HG03103 (cell line): ENCODE measurements around the gene CA5B.
"Not testable (repeated sequence)": the region's sequence is repeated elsewhere in the genome, so short reads cannot be mapped to it uniquely, and the experiment has no call there.

Experiments
- ATAC-seq: cut with Tn5 transposase; IDR thresholded peaks from one replicate; pipeline ENCODE4 v1.9.1; 2021; ENCODE audit warnings: low read depth; ENCODE audit not compliant: unreplicated experiment

CA5B gene, protein sequence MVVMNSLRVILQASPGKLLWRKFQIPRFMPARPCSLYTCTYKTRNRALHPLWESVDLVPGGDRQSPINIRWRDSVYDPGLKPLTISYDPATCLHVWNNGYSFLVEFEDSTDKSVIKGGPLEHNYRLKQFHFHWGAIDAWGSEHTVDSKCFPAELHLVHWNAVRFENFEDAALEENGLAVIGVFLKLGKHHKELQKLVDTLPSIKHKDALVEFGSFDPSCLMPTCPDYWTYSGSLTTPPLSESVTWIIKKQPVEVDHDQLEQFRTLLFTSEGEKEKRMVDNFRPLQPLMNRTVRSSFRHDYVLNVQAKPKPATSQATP

DNA sequence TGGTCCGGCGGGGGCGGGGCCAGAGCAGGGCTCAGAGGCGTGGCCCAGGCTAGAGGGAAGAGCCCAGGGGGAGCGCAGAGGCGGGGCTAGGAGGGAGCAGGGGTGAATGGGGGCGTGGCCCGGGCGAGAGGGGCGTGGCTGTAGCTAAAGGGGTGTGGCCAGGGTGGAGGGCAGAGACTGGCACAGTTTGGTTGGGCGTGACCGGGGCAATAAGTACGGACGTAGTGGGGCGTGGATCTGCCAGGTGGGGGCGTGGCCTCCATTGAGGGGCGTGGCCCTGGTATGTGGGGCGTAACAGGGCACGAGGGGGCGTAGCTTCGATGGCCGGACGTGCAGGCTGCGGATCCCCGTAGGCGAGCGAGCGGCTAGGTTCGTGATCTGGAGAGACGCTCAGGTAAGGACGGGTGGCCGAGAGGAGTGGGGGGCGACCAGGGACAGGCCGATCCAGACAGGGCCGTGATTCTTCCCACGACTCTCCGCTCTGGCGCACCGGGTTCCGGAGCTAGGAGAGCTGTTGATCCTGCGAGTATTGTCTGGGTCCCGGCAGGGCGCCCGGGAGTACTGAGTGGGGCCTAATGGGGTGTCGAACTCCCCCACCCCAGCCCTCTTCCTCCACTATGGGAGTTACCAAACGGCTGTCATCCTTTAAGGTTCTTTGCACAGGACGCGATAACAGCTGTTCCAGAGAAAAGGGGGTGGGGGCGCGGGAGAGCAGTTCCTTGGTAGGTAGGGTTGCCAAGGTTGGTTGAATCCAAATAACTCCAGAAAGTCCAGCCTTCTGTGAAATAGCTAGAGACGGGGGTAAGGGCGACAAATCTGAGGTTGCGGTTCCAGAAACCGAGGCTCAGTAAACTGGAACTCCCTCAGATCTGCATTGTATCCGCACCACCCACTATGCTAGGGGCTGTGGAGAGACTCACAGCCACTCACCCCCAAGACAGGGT is at the start of gene CA5B:
TSS of gene CA5B (plus strand) at position 312 of the 944 bp plus-strand sequence. CDS start 11,754 bp downstream, outside the sequence.
- ATAC-seq = peak; percentile 89

- no peak for ATAC-seq
Measured at GRCh38 chrX:15694941-15695451, 43.1 kb upstream of the CA5B start.

GRCh38 chrX:15696516-15696915 is 41.6 kb upstream of the CA5B start:
- ATAC-seq = no peak

DNA sequence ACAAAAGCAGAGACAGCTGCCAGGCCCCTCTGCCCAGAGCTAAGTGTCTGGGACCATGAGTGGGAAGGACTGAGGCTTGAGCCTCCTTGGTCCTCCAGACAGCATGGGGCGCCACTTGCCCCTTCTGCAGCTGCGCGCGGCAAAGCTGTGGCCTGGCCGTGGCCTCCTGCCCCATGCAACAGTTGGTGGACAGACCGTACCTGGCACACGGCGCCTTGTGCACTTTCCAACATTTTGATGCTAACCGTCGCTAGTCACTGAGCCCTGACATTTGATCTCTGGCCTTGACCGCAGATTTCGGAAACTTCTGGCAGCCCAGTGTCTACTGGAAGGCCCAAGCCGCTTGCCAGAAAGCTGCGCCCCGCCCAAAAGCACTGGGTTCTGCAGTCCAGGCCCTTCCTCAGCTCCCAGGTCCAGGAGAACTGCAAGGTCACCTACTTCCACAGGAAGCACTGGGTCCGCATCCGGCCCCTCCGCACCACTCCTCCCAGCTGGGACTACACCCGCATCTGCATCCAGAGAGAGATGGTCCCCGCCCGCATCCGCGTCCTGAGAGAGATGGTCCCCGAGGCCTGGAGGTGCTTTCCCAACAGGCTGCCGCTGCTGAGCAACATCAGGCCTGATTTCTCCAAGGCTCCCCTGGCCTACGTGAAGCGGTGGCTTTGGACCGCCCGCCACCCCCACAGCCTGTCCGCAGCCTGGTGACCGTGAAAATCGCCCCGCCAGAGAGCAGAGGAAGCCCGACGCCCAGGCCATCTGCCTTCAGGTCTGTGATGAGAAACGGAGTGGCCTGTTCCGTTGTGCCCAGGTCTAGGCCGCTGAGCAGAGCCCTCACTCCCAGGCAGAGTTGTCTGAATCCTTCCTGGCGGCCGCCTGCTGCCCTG is 35.3 kb upstream of the CA5B start:
- ATAC-seq = no peak

DNA sequence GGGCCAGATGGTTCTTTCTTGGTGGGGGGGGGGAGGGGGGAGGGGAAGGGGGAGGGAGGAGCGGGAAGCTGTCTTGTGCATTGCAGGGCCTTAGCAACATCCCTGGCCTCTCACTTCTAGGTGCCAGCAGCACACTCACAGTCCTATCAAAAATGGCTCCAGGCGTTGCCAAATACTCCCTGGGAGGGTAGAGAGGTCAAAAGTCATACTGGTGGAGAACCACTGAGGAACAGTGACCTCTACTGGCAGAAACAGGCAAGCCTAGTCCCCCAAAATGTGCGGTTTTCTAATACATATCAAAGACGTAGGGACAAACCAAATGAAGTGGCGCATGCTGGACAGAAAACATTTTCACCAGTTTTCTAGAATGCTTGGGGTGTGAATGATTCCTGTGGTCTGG is 34.3 kb upstream of the CA5B start:
- ATAC-seq = not testable (repeated sequence)

DNA sequence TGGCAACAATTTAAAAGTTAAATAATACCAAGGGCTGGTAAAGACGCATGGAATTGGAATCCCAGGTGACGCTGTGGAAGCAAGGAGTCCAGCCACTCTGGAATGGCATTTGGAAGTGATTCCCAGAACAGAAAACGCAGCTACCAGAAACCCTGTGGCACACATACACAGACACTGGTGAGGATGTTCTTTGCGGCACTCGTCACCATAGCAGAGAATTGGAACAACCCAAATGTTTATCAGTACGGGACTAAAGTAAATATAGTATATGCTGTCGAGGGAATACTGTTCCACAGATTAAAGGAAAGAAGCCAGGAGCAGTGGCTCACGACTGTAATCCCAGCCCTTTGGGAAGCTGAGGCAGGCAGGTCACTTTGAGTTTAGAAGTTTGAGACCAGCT is 33.8 kb upstream of the CA5B start:
- ATAC-seq = not testable (repeated sequence)

DNA sequence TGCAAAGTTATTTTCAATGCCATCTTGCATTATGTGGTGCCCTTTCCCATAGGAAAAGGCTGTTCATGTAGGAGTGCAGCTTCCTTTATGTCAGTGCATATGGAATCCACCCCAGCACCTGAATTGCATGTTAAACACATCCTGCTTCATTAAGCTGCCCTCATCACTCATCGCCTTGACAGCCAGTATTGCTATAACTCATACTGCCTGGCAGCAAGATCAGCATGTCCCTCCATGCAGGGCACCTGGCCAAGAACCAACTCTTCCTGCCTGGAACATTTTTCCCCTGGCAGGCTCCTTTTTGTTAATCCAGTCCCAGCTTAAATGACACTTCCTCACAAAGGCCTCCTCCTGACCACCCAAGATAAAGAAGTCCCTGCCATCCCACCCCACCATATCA is 23.5 kb upstream of the CA5B start:
- ATAC-seq = no peak

GRCh38 chrX:15718283-15718970 is 19.6 kb upstream of the CA5B start:
- ATAC-seq = no peak

GRCh38 chrX:15719324-15719968 is 18.6 kb upstream of the CA5B start:
- no peak for ATAC-seq

DNA sequence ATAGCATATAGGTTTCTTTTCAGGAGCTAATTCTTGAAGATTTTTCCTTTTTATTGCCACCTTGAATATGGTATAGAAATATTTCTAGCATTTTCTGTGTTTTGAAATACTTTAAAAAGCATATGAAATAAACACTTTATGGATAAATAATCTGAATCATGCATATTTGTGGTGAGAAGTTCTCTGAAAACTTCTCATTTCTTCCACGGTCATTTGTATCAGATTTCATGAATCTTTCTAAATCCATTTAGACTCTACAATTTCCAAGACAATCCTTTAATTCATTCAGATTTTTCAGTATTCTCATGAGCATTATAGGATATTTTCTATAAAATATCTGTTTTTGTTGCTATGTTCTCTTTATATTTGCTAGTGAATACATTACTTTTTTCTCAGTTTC is 16.2 kb upstream of the CA5B start:
- no peak for ATAC-seq

GRCh38 chrX:15723887-15724517 is 14.1 kb upstream of the CA5B start:
- no peak for ATAC-seq

GRCh38 chrX:15724911-15725310 is 13.2 kb upstream of the CA5B start:
- no peak for ATAC-seq

DNA sequence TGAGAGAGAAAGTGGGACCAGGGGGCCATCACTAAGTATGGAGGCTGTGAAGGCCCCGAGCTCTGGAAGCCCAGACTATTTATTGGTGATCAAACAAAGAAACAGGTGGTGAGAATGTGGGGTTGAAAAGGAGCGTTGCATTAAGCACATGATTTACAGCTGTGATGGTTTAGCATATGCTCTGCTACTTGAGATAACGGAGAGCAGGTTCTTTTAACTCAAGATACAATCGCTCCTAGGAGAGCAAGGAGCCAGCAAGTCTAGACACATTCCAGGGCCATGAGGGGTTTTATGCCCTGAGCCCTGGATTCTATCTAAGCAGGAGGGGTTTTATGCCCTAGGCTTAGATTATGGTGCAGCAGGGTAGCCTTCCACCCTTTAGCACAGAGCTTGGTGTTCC is 6.7 kb upstream of the CA5B start:
- not testable (repeated sequence) for ATAC-seq

- no peak for ATAC-seq
Measured at GRCh38 chrX:15737190-15737958, 696 bp upstream of the CA5B start.

GRCh38 chrX:15739886-15740285 is 1.8 kb downstream of the CA5B start:
- ATAC-seq = no peak

DNA sequence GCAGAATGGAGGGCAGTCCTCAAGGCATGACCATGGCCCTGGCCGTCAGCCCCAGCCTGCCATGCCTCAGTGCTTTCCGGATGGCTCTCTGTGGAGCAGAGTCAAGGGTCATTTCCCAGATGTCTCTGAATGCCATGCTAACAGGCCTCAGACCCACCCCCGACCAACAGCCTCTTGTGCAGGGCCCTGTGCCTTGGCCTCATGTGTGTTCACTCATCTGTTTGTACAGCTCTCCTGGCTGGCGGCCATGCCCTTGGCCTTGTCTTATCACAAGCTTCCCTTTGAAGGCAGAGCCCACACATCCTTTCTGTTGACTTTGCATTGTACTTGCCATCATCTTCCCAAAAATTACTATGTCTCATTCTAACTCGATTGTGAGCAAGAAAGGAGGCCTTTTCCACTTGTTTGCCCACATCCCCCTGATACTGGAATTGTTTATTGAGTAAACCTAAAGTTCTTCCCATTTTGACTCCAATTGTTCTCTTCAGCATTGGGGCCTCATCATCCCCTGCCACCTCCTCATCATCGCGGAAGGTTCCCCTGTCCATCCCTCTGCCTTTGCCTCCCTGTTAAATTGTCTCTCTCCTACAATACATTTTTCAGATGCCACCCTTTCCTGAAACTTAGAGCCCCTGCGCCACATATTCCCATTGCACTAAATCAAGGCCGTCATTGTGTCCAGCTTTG is 6.3 kb downstream of the CA5B start:
- ATAC-seq = no peak

DNA sequence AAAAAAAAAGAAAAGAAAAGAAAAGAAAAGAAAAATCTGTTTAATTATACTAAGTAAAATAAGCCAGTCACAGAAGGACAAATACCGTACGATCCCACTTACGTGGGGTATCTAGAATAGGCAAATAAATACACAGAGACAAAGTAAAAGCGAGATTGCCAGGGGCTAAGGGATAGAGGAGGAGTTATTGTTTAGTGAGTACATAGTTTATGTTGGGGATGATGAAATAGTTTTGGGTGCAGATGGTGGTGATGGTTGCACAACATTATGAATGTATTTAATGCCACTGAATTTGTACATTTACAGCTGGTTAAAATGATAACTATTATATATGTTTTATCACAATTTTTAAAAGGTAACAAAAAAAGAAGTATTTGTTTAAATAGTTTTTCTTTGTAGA is 7.1 kb downstream of the CA5B start:
- no peak for ATAC-seq

DNA sequence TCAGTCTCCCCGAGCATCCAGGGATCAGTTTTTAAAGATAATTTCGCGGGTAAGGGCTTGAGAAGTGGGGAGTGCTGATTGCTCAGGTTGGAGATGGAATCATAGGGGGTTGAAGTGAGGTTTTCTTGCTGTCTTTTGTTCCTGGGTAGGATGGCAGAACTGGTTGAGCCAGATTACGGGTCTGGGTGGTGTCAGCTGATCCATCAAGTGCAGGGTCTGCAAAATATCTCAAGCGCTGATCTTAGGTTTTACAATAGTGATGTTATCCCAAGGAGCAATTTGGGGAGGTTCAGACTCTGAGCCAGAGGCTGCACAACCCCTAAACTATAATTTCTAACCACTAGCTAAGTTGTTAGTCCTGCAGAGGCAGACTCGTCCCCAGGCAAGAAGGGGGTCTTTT is 8.6 kb downstream of the CA5B start:
- not testable (repeated sequence) for ATAC-seq
